Mammary epithelial cell (primary cell): ENCODE results near the gene CNTN5.

Experiments
- CTCF ChIP-seq, 2 donors: IDR thresholded peaks in 1 of 2; conservative IDR thresholded peaks in 1 of 2; 2 replicates each; pipeline ENCODE4 v1.5.1; 2011 to 2012; ENCODE audit warnings: inconsistent platforms in 2 of 2, low read length in 2 of 2, mild to moderate bottlenecking in 2 of 2, control low read depth in 1 of 2, low read depth in 1 of 2; ENCODE audit not compliant: insufficient read depth in 1 of 2; ENCODE audit errors: extremely low read depth in 1 of 2
- EZH2 ChIP-seq: IDR thresholded peaks from 2 replicates; pipeline ENCODE4 v1.6.1; 2012; ENCODE audit warnings: low read length, inconsistent platforms, borderline replicate concordance

DNA sequence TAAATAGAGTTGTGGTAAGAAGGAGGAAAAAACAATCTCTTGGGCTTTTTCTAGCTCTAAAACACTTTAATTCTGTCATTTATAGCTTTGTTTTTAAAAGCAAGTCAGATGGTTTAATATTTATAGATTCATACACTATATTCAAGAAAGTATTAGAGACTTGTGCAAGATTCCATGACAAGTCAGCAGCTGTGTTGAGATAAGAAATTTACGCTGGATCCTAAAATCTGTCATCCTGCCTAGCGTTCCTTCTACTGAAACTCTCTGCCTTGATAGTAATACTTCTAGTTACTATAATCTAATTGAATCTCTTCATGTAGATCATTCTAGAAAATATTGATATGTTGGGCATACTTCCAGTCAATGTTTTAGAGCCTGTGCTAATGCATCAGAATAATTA is 721.8 kb downstream of the CNTN5 start:
- TF ChIP-seq CTCF (conservative IDR thresholded peaks at IDR 0.05 in 1 of 2, IDR thresholded peaks at IDR 0.05 in 1 of 2; ENCODE audit: extremely low read depth in 1 of 2, insufficient read depth in 1 of 2, low read depth in 1 of 2, low read length in 2 of 2) (no peak), EZH2 (no peak)
